IPS-18a (cell line): ENCODE results near the gene OCRL.

Experiments
- H3K27ac ChIP-seq: one replicate; pipeline ENCODE4 v1.5.1; 2013; ENCODE audit warnings: low read length
- H3K27me3 ChIP-seq: one replicate; pipeline ENCODE4 v1.6.1; 2013; ENCODE audit warnings: mild to moderate bottlenecking, low read length; ENCODE audit not compliant: control insufficient read depth, insufficient read depth
- H3K36me3 ChIP-seq: one replicate; pipeline ENCODE4 v1.6.1; 2013; ENCODE audit warnings: low read depth, low read length; ENCODE audit not compliant: control insufficient read depth
- H3K4me1 ChIP-seq: one replicate; pipeline ENCODE4 v1.6.1; 2013; ENCODE audit warnings: low read depth, low read length; ENCODE audit not compliant: control insufficient read depth
- H3K4me3 ChIP-seq: one replicate; pipeline ENCODE4 v1.5.1; 2013; ENCODE audit warnings: low read length
- H3K9ac ChIP-seq: one replicate; pipeline ENCODE4 v1.6.1; 2013; ENCODE audit warnings: mild to moderate bottlenecking, low read length, moderate library complexity
- H3K9me3 ChIP-seq: one replicate; pipeline ENCODE4 v1.6.1; 2013; ENCODE audit warnings: low read depth, low read length; ENCODE audit not compliant: control insufficient read depth

The OCRL gene

DNA sequence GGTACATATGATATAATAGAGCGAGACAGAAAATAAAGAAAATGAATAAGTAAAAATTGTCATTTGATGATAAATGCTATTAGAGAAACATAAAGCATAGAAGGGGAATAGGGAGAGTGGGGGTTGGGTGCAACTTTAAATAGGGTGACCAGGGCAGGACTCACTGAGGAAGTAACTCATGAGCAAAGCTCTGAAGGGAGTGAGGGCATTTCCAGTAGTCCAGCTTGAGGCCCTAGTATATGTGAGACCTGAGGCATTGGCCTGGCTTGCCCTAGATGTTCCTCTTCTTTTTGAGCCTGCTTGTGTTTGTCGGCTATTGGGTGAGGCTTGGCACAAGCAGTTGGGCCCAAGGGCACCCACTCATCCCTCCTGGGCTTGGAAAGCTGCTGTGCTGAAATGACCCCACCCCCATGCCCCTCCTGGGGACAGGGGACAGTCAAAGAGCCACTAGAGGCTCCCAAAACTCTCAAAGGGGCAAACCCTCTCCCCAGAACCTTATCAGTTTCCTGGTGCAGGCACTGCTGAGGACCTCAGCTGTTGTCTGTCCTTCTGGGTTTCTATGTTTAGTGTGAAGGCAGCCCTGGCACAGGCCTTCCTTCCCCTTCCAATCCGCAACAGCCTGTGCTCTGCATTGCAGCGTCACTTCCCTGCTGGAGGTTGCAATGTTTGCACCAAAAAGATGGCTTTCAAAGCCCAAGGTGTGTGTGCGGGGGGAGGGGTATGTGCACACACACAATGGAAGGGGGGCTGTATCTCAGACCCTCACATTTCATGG is 74.6 kb downstream of the OCRL start:
- H3K9ac ChIP-seq, result no peak overlapping the region
- H3K4me3 ChIP-seq, result no peak overlapping the region
- H3K9me3 ChIP-seq, result no peaks in the 10 kb centered on the region
- H3K4me1 ChIP-seq, result no peaks in the 10 kb centered on the region
- H3K27me3 ChIP-seq, result no peaks in the 10 kb centered on the region
- no peak overlapping the region for H3K27ac ChIP-seq
- no peaks in the 10 kb centered on the region for H3K36me3 ChIP-seq

- Histone ChIP-seq H3K4me3 (no peak overlapping the region), H3K27me3 (no peaks in the 10 kb centered on the region), H3K9me3 (no peaks in the 10 kb centered on the region), H3K4me1 (no peaks in the 10 kb centered on the region), H3K27ac (no peak overlapping the region), H3K9ac (no peak overlapping the region), H3K36me3 (no peaks in the 10 kb centered on the region)
Measured at GRCh38 chrX:129617420-129617819, 77.4 kb downstream of the OCRL start.

- H3K9me3 ChIP-seq, result no peaks in the 10 kb centered on the region
- H3K36me3 ChIP-seq, result no peaks in the 10 kb centered on the region
- H3K27me3 ChIP-seq, result no peaks in the 10 kb centered on the region
- no peaks in the 10 kb centered on the region for H3K4me1 ChIP-seq
- no peak overlapping the region for H3K9ac ChIP-seq
- no peak overlapping the region for H3K27ac ChIP-seq
- H3K4me3 ChIP-seq, result no peak overlapping the region
Measured at GRCh38 chrX:129618997-129619396, 78.9 kb downstream of the OCRL start.

DNA sequence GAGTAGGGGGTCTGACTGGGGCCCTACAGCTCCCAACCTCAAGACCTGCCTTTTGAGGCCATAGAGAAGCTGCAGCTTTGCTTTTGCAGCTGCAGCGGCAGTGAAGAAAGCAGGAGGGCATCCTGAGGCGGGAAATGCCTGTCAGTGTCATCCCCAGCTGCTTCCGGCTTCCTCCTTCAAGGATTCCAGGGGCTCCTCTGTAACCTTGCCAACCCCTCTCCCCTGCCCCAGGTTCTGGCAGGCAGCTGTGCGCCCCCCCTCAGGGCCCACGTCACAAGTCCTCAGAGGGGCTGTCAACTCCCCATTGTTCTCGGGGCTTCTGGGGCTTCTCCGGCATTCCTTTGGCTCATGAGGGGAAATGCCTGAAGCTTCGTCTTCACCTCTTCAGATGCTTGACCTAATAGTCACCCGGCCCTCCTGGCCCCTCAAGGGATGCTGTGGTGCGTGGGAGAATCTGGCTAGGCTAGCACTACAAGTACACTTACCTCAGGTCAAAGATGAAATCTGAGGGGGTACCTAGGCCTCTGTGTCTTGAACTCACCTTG is 82.8 kb downstream of the OCRL start:
- Histone ChIP-seq H3K27ac (no peak overlapping the region), H3K27me3 (no peaks in the 10 kb centered on the region), H3K9ac (no peak overlapping the region), H3K36me3 (no peaks in the 10 kb centered on the region), H3K4me3 (no peak overlapping the region), H3K4me1 (no peaks in the 10 kb centered on the region), H3K9me3 (peaks cover 3% of the 10 kb centered on the region)

- Histone ChIP-seq H3K27me3 (no peaks in the 10 kb centered on the region), H3K27ac (no peak overlapping the region), H3K4me1 (no peaks in the 10 kb centered on the region), H3K36me3 (no peaks in the 10 kb centered on the region), H3K9me3 (peaks cover 3% of the 10 kb centered on the region), H3K9ac (no peak overlapping the region), H3K4me3 (no peak overlapping the region)
Measured at GRCh38 chrX:129626026-129626425, 86.0 kb downstream of the OCRL start.

DNA sequence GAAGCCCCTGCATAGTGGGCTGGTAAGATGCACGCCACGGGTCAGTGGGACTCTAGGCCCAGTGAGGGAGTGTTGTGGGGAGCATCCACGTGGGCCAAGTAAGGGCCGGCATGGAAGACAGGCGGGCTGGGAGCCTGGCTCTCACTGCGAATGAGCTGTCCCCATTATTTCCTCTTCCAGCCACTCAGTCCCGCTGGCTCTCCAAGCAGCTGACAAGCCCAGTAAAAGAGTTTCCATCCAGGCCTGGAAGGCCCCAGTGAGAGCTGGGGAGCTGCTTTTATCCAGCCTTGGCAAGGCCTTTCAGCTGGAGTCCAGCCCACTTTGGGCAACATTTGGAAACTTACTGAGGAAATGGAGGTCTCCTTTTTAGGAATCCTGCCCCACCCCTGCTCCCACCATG is 89.8 kb downstream of the OCRL start:
- H3K36me3 ChIP-seq, result no peaks in the 10 kb centered on the region
- H3K4me3 ChIP-seq, result no peak overlapping the region
- H3K27ac ChIP-seq, result no peak overlapping the region
- peaks cover 3% of the 10 kb centered on the region for H3K9me3 ChIP-seq
- no peaks in the 10 kb centered on the region for H3K4me1 ChIP-seq
- H3K27me3 ChIP-seq, result no peaks in the 10 kb centered on the region
- no peak overlapping the region for H3K9ac ChIP-seq

- H3K4me3 ChIP-seq, result no peak overlapping the region
- H3K36me3 ChIP-seq, result no peaks in the 10 kb centered on the region
- no peak overlapping the region for H3K9ac ChIP-seq
- no peaks in the 10 kb centered on the region for H3K4me1 ChIP-seq
- no peaks in the 10 kb centered on the region for H3K27me3 ChIP-seq
- H3K9me3 ChIP-seq, result no peaks in the 10 kb centered on the region
- no peak overlapping the region for H3K27ac ChIP-seq
Measured at GRCh38 chrX:129631849-129632248, 91.8 kb downstream of the OCRL start.

GRCh38 chrX:129632443-129632842 is 92.4 kb downstream of the OCRL start:
- Histone ChIP-seq H3K9ac (no peak overlapping the region), H3K4me3 (no peak overlapping the region), H3K36me3 (no peaks in the 10 kb centered on the region), H3K9me3 (no peaks in the 10 kb centered on the region), H3K27me3 (no peaks in the 10 kb centered on the region), H3K4me1 (no peaks in the 10 kb centered on the region), H3K27ac (no peak overlapping the region)

- no peak overlapping the region for H3K9ac ChIP-seq
- H3K27me3 ChIP-seq, result no peaks in the 10 kb centered on the region
- no peak overlapping the region for H3K4me3 ChIP-seq
- no peak overlapping the region for H3K27ac ChIP-seq
- no peaks in the 10 kb centered on the region for H3K36me3 ChIP-seq
- no peaks in the 10 kb centered on the region for H3K9me3 ChIP-seq
- H3K4me1 ChIP-seq, result no peaks in the 10 kb centered on the region
Measured at GRCh38 chrX:129634541-129634940, 94.5 kb downstream of the OCRL start.

- Histone ChIP-seq H3K27ac (no peak overlapping the region), H3K9ac (no peak overlapping the region), H3K4me1 (no peaks in the 10 kb centered on the region), H3K36me3 (no peaks in the 10 kb centered on the region), H3K9me3 (no peaks in the 10 kb centered on the region), H3K27me3 (no peaks in the 10 kb centered on the region), H3K4me3 (no peak overlapping the region)
Measured at GRCh38 chrX:129636175-129636681, 96.2 kb downstream of the OCRL start.

GRCh38 chrX:129637217-129638109 is 97.4 kb downstream of the OCRL start:
- no peaks in the 10 kb centered on the region for H3K9me3 ChIP-seq
- H3K27ac ChIP-seq, result no peak overlapping the region
- H3K36me3 ChIP-seq, result no peaks in the 10 kb centered on the region
- no peaks in the 10 kb centered on the region for H3K4me1 ChIP-seq
- H3K27me3 ChIP-seq, result no peaks in the 10 kb centered on the region
- H3K9ac ChIP-seq, result no peak overlapping the region
- no peak overlapping the region for H3K4me3 ChIP-seq
